HG03097 (cell line): ENCODE measurements around the gene TP73.

Experiments
- ATAC-seq: cut with Tn5 transposase; IDR thresholded peaks from one replicate; pipeline ENCODE4 v1.9.1; 2021; ENCODE audit not compliant: unreplicated experiment, low FRiP score

The TP73 gene

GRCh38 chr1:3703786-3704371 is 51.6 kb downstream of the TP73 start:
- ATAC-seq = no peak

- ATAC-seq = no peak
Measured at GRCh38 chr1:3705341-3705950, 53.1 kb downstream of the TP73 start.

- ATAC-seq = no peak
Measured at GRCh38 chr1:3706651-3707297, 54.5 kb downstream of the TP73 start.

GRCh38 chr1:3707298-3707938 is 55.1 kb downstream of the TP73 start:
- no peak for ATAC-seq

- no peak for ATAC-seq
Measured at GRCh38 chr1:3707939-3708328, 55.6 kb downstream of the TP73 start.

GRCh38 chr1:3708791-3709190 is 56.5 kb downstream of the TP73 start:
- no peak for ATAC-seq

GRCh38 chr1:3710251-3710650 is 57.9 kb downstream of the TP73 start:
- no peak for ATAC-seq

GRCh38 chr1:3711381-3711779 is 59.1 kb downstream of the TP73 start:
- no peak for ATAC-seq

- ATAC-seq = no peak
Measured at GRCh38 chr1:3711780-3712451, 59.6 kb downstream of the TP73 start.

GRCh38 chr1:3712573-3713535 is 60.5 kb downstream of the TP73 start:
- ATAC-seq = no peak

GRCh38 chr1:3713840-3714239 is 61.5 kb downstream of the TP73 start:
- no peak for ATAC-seq

GRCh38 chr1:3714284-3714741 is 62.0 kb downstream of the TP73 start:
- no peak for ATAC-seq

GRCh38 chr1:3714814-3715213 is 62.5 kb downstream of the TP73 start:
- no peak for ATAC-seq

- ATAC-seq = no peak
Measured at GRCh38 chr1:3716351-3716750, 64.0 kb downstream of the TP73 start.

GRCh38 chr1:3717041-3717714 is 64.9 kb downstream of the TP73 start:
- no peak for ATAC-seq

GRCh38 chr1:3717715-3718601 is 65.6 kb downstream of the TP73 start:
- no peak for ATAC-seq

GRCh38 chr1:3718764-3719163 is 66.4 kb downstream of the TP73 start:
- no peak for ATAC-seq

- ATAC-seq = no peak
Measured at GRCh38 chr1:3721955-3722465, 69.7 kb downstream of the TP73 start.
